ENCODE measurements around the gene TNFAIP2. TPM values are rescaled to one million over a fixed set of nuclear protein-coding genes. Genes with fewer than 3 reads are reported as not detected.
"Not testable (repeated sequence)": the region's sequence is repeated elsewhere in the genome, so short reads cannot be mapped to it uniquely, and the experiment has no call there.

TNFAIP2 gene
- total and polyA plus RNA-seq, 3 donors from 2014 or later = 44.9 to 92.8 (median 51.8) TPM

DNA sequence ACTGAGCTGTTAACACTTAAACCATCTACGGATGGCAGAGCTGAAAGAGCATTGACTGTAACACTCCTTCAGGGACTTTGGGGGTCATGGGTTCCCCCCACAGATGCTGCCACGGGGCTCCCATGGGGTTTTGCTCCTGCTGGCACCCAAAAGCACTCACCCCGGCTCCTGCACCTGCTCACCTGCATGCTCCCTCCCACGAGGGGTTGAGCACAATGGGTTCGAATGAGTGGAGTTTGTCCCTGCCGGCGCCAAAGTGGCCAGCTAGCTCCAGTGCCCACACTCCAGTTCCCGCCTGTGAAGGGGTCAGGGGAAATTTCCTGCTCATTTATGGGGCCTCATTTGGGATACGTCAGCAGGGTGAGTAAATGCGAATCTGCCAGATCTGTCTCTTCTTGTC is 40.7 kb downstream of the TNFAIP2 start:
- H3K27me3 ChIP-seq = no peaks in the 10 kb centered on the region
- H3K4me1 ChIP-seq = no peaks in the 10 kb centered on the region
- no peaks in the 10 kb centered on the region for H3K36me3 ChIP-seq (ENCODE audit: low read depth, missing control alignments)
- intact Hi-C loops (cut with DNase I; ENCODE audit: low total_unique reads) = no loop called here
- no peak overlapping the region for H3K4me3 ChIP-seq
- whole genome bisulfite sequencing, 2 donors = 71 to 72% methylated on average over 10 of the region's 10 CpGs
- H3K9me3 ChIP-seq = no peaks in the 10 kb centered on the region
- H3K27ac ChIP-seq = no peak overlapping the region
- TF ChIP-seq, protein P1, sequence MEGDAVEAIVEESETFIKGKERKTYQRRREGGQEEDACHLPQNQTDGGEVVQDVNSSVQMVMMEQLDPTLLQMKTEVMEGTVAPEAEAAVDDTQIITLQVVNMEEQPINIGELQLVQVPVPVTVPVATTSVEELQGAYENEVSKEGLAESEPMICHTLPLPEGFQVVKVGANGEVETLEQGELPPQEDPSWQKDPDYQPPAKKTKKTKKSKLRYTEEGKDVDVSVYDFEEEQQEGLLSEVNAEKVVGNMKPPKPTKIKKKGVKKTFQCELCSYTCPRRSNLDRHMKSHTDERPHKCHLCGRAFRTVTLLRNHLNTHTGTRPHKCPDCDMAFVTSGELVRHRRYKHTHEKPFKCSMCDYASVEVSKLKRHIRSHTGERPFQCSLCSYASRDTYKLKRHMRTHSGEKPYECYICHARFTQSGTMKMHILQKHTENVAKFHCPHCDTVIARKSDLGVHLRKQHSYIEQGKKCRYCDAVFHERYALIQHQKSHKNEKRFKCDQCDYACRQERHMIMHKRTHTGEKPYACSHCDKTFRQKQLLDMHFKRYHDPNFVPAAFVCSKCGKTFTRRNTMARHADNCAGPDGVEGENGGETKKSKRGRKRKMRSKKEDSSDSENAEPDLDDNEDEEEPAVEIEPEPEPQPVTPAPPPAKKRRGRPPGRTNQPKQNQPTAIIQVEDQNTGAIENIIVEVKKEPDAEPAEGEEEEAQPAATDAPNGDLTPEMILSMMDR (IDR thresholded peaks at IDR 0.05) = no peak
- no peak for TF ChIP-seq POLR2A (IDR thresholded peaks at IDR 0.05)
- DNase-seq = no peak

DNA sequence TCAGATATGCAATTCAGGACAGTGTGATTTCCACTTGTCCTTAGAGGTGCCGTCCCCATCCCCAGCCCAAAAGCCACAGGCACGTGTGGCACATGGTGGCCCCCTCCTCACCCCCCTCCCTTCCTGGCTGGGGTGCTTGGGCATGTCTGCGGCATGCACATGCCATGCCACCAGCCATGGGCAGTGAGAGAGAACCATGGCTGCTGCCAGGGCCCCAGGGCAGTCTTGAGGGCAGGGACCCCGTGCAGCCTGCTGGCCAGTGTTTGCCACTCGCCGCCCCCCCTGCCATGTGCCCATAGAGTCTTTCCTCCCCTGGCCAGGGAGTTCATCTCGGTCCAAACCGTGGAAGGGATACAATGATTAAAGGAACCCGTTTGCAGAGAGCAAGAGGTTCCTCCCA is 41.5 kb downstream of the TNFAIP2 start:
- intact Hi-C loops (cut with DNase I; ENCODE audit: low total_unique reads) = no loop called here
- 52 to 74% methylated on average over 6 to 9 of the region's 9 CpGs for WGBS, 2 donors
- TF ChIP-seq, protein P1 (IDR thresholded peaks at IDR 0.05) = no peak
- no peak for TF ChIP-seq POLR2A (IDR thresholded peaks at IDR 0.05)
- H3K27ac ChIP-seq = no peak overlapping the region
- DNase-seq = no peak
- H3K27me3 ChIP-seq = no peaks in the 10 kb centered on the region
- no peaks in the 10 kb centered on the region for H3K4me1 ChIP-seq
- H3K4me3 ChIP-seq = no peak overlapping the region
- H3K36me3 ChIP-seq (ENCODE audit: low read depth, missing control alignments) = no peaks in the 10 kb centered on the region
- no peaks in the 10 kb centered on the region for H3K9me3 ChIP-seq

DNA sequence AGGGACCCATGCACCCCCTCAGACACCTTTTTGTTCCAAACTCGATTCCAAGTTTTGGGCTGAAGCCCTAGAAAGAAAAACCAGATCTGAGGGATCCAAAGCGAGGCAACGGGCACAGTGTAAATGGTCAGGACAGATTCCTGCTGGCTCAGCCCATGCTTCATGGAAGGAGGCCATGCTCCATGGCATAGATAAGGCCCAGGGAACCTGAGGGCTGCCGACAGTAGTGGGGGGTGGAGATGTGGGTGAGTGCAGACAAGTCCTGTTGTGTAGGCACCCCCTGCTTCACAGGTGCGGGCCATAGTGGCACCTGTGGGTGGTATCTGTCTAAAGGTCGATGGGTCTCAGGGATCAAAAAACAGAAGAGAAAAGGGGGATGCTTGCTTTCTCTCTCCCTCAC is 42.1 kb downstream of the TNFAIP2 start:
- Histone ChIP-seq H3K27ac (no peak overlapping the region), H3K27me3 (no peaks in the 10 kb centered on the region), H3K36me3 (ENCODE audit: low read depth, missing control alignments) (no peaks in the 10 kb centered on the region), H3K4me1 (no peaks in the 10 kb centered on the region), H3K9me3 (no peaks in the 10 kb centered on the region), H3K4me3 (no peak overlapping the region)
- WGBS, 2 donors = 86 to 90% methylated on average over 6 of the region's 6 CpGs
- no peak for DNase-seq
- intact Hi-C loops (cut with DNase I; ENCODE audit: low total_unique reads) = no loop called here
- TF ChIP-seq, protein P1 (IDR thresholded peaks at IDR 0.05) = no peak
- TF ChIP-seq POLR2A (IDR thresholded peaks at IDR 0.05) = no peak

DNA sequence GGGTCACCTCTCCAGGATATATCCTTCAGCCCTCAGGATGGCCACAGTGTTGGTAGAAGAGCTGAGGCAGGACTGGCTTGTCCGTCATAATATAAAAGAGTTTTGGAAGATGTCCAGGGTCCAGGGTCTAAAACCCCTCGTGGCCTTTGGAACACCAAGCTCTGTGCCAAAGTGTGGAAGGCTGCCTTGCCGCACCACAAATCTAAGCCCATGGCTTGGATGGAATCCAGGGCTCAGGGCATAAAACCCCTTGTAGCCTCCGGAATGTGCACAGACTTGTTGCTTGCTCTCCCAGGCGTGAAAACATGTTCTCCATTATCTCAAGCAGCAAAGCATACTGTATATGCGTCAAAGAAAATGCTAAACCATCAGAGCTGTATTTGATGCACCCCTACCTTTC is 46.7 kb downstream of the TNFAIP2 start:
- Histone ChIP-seq H3K4me1 (no peaks in the 10 kb centered on the region), H3K27ac (no peak overlapping the region), H3K4me3 (no peak overlapping the region), H3K36me3 (ENCODE audit: low read depth, missing control alignments) (no peaks in the 10 kb centered on the region), H3K27me3 (no peaks in the 10 kb centered on the region), H3K9me3 (no peaks in the 10 kb centered on the region)
- TF ChIP-seq, protein P1 (IDR thresholded peaks at IDR 0.05) = no peak
- TF ChIP-seq POLR2A (IDR thresholded peaks at IDR 0.05) = no peak
- DNase-seq = no peak
- intact Hi-C loops (cut with DNase I; ENCODE audit: low total_unique reads) = no loop called here
- 93 to 96% methylated on average over 6 of the region's 6 CpGs for WGBS, 2 donors

DNA sequence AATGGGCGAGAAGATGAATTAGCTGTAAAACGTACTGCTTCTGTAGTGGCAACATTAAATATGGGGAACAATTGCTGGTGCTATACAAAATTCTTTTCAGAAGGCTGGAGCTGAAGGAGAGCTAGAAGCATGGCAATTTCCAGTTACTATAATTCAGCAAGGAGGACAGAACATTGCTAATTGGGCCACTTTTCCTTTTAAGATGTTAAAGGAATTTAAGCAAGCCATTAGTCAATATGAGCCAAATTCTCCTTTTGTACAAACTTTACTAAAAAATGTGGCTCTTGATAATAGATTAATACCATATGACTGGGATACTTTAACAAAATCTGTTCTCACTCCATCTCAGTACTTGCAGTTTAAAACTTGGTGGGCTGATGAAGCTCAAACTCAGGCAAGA is 47.9 kb downstream of the TNFAIP2 start:
- H3K4me1 ChIP-seq; H3K27ac ChIP-seq; H3K4me3 ChIP-seq; intact Hi-C loops (cut with DNase I; ENCODE audit: low total_unique reads); H3K27me3 ChIP-seq; H3K9me3 ChIP-seq; H3K36me3 ChIP-seq (ENCODE audit: low read depth, missing control alignments); DNase-seq: not testable (repeated sequence)
- WGBS, 2 donors = 64 to 74% methylated on average over 2 of the region's 2 CpGs

Measured in testis (tissue), 3 donors.